Astrocyte (in vitro differentiated cells and primary cell): ENCODE results near the gene FBXW7. TPM values are rescaled to one million over a fixed set of nuclear protein-coding genes. Genes with fewer than 3 reads are reported as not detected.

ENCODE experiments used
- DNase-seq: peaks from one replicate; pipeline ENCODE4 v3.0.0-alpha.2; 2010; ENCODE audit warnings: low read depth
- FAIRE-seq: peaks from 2 replicates; lab custom pipeline; 2011; peaks lifted over from hg19 to GRCh38; lab: Jason Lieb, UNC
- H2AFZ ChIP-seq: 2 replicates; pipeline ENCODE4 v1.6.0; 2012; ENCODE audit warnings: low read depth, low read length, inconsistent platforms
- H3K27ac ChIP-seq: 2 replicates; pipeline ENCODE4 v1.5.1; 2011; ENCODE audit warnings: low read depth, low read length, inconsistent platforms
- H3K27me3 ChIP-seq: 2 replicates; pipeline ENCODE4 v1.6.0; 2011; ENCODE audit warnings: low read length, inconsistent platforms; ENCODE audit not compliant: insufficient read depth
- H3K36me3 ChIP-seq: 2 replicates; pipeline ENCODE4 v1.5.1; 2011; ENCODE audit warnings: low read length, inconsistent platforms; ENCODE audit not compliant: insufficient read depth
- H3K4me1 ChIP-seq: 2 replicates; pipeline ENCODE4 v1.5.1; 2011; ENCODE audit warnings: low read length, inconsistent platforms; ENCODE audit not compliant: insufficient read depth
- H3K4me2 ChIP-seq: 2 replicates; pipeline ENCODE4 v1.6.0; 2012; ENCODE audit warnings: low read length, inconsistent platforms
- H3K4me3 ChIP-seq: 2 replicates; pipeline ENCODE4 v1.5.1; 2011; ENCODE audit warnings: low read depth, mild to moderate bottlenecking, low read length, inconsistent platforms; ENCODE audit not compliant: insufficient read depth
- H3K79me2 ChIP-seq: 2 replicates; pipeline ENCODE4 v1.6.0; 2012; ENCODE audit warnings: mild to moderate bottlenecking, low read length, inconsistent platforms; ENCODE audit not compliant: insufficient read depth
- H3K9ac ChIP-seq: 2 replicates; pipeline ENCODE4 v1.6.0; 2012; ENCODE audit warnings: mild to moderate bottlenecking, low read length, inconsistent platforms
- H3K9me3 ChIP-seq: 2 replicates; pipeline ENCODE4 v1.5.1; 2012; ENCODE audit warnings: low read depth, mild to moderate bottlenecking, low read length, inconsistent platforms; ENCODE audit not compliant: insufficient read depth
- H4K20me1 ChIP-seq: 2 replicates; pipeline ENCODE4 v1.6.0; 2012; ENCODE audit warnings: low read length, inconsistent platforms; ENCODE audit not compliant: insufficient read depth
- H3K27ac Mint-ChIP-seq: one replicate; pipeline ENCODE4 v1.8.0; 2021; ENCODE audit warnings: mild to moderate bottlenecking, mixed read lengths; ENCODE audit not compliant: unreplicated experiment
- H3K27me3 Mint-ChIP-seq: one replicate; pipeline ENCODE4 v1.8.0; 2021; ENCODE audit warnings: low read depth, mixed read lengths; ENCODE audit not compliant: unreplicated experiment
- H3K36me3 Mint-ChIP-seq: one replicate; pipeline ENCODE4 v1.8.0; 2021; ENCODE audit warnings: low read depth, mixed read lengths; ENCODE audit not compliant: unreplicated experiment
- H3K4me1 Mint-ChIP-seq: one replicate; pipeline ENCODE4 v1.8.0; 2021; ENCODE audit warnings: low read depth, mixed read lengths; ENCODE audit not compliant: unreplicated experiment
- H3K4me3 Mint-ChIP-seq: one replicate; pipeline ENCODE4 v1.8.0; 2021; ENCODE audit warnings: mild to moderate bottlenecking, moderate library complexity, mixed read lengths; ENCODE audit not compliant: unreplicated experiment
- H3K9me3 Mint-ChIP-seq: one replicate; pipeline ENCODE4 v1.8.0; 2021; ENCODE audit warnings: mild to moderate bottlenecking, mixed read lengths; ENCODE audit not compliant: unreplicated experiment
- EZH2 ChIP-seq: IDR thresholded peaks from 2 replicates; pipeline ENCODE4 v1.6.1; 2012; ENCODE audit warnings: mild to moderate bottlenecking, low read length, inconsistent platforms; ENCODE audit not compliant: insufficient read depth
- total RNA-seq: library from RNA; stranded (reverse); gene quantifications from 2 replicates; pipeline ENCODE4 v1.2.1, GENCODE V29; 2021
- TF ChIP-seq, protein P1 (sequence below): IDR thresholded peaks from 2 replicates; pipeline ENCODE4 v1.5.1; 2011; ENCODE audit warnings: low read depth, mild to moderate bottlenecking, inconsistent platforms, low read length, moderate library complexity; ENCODE audit not compliant: insufficient read depth

The FBXW7 gene
- total RNA-seq, 1 donor from 2014 or later = 34.7 TPM

DNA sequence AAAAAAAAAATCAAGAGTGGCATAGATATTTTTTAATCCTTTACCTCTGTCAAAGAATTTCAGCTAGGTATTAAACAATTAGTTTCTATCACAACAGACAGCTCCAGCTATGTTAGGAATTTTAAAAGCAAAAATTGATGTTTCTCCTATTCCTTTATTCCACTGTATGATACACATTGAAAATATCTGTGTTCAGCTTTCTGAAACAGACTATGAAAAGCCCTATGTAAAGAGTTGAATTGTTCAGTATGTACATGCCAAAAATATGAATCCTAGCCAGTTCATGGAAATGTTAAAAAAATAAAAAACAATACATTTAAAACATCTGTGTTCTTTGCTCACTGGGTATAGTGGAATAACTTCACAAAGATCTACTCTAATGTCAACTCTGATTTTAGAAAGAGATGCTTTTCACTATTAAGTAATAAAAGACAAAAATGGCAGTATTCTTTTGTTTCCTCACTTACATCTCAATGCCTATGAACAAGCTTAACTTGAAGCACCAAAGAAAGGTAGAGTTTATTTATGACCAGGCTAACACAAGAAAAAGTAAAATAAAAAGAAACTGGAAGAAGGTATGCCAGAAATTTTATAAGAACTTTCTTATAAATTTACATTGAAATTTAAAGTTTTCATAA, 32.1 kb downstream of the FBXW7 start:
- Histone ChIP-seq H3K27me3 (no peaks in the 10 kb centered on the region), H3K9ac (no peak overlapping the region), H4K20me1 (peaks cover 27% of the 10 kb centered on the region), H3K4me3 (no peak overlapping the region), H3K4me1 (no peaks in the 10 kb centered on the region), H3K36me3 (no peaks in the 10 kb centered on the region), H3K27ac (no peak overlapping the region), H3K4me2 (no peak overlapping the region), H2AFZ (no peak overlapping the region), H3K79me2 (peaks cover 56% of the 10 kb centered on the region), H3K9me3 (no peaks in the 10 kb centered on the region)
- FAIRE-seq (peak; percentile 81), DNase-seq (no peak)
- TF ChIP-seq, protein P1, sequence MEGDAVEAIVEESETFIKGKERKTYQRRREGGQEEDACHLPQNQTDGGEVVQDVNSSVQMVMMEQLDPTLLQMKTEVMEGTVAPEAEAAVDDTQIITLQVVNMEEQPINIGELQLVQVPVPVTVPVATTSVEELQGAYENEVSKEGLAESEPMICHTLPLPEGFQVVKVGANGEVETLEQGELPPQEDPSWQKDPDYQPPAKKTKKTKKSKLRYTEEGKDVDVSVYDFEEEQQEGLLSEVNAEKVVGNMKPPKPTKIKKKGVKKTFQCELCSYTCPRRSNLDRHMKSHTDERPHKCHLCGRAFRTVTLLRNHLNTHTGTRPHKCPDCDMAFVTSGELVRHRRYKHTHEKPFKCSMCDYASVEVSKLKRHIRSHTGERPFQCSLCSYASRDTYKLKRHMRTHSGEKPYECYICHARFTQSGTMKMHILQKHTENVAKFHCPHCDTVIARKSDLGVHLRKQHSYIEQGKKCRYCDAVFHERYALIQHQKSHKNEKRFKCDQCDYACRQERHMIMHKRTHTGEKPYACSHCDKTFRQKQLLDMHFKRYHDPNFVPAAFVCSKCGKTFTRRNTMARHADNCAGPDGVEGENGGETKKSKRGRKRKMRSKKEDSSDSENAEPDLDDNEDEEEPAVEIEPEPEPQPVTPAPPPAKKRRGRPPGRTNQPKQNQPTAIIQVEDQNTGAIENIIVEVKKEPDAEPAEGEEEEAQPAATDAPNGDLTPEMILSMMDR = no peak
- no peak for TF ChIP-seq EZH2
- Mint-ChIP-seq H3K4me1 (peaks cover 13% of the 10 kb centered on the region), H3K4me3 (no peak overlapping the region), H3K27ac (no peak overlapping the region), H3K9me3 (no peaks in the 10 kb centered on the region), H3K36me3 (no peaks in the 10 kb centered on the region), H3K27me3 (no peaks in the 10 kb centered on the region)

- no peaks in the 10 kb centered on the region for H3K27me3 ChIP-seq
- peaks cover 13% of the 10 kb centered on the region for H3K4me1 Mint-ChIP-seq
- H3K27ac Mint-ChIP-seq = no peak overlapping the region
- no peak overlapping the region for H2AFZ ChIP-seq
- peaks cover 38% of the 10 kb centered on the region for H4K20me1 ChIP-seq
- DNase-seq (peak; percentile 22), FAIRE-seq (peak; percentile 62)
- no peaks in the 10 kb centered on the region for H3K36me3 ChIP-seq
- no peaks in the 10 kb centered on the region for H3K4me1 ChIP-seq
- no peak overlapping the region for H3K9ac ChIP-seq
- H3K4me2 ChIP-seq = no peak overlapping the region
- no peak overlapping the region for H3K4me3 ChIP-seq
- no peaks in the 10 kb centered on the region for H3K9me3 Mint-ChIP-seq
- H3K79me2 ChIP-seq = peaks cover 48% of the 10 kb centered on the region
- H3K27ac ChIP-seq = no peak overlapping the region
- H3K4me3 Mint-ChIP-seq = no peak overlapping the region
- H3K9me3 ChIP-seq = no peaks in the 10 kb centered on the region
- no peaks in the 10 kb centered on the region for H3K27me3 Mint-ChIP-seq
- H3K36me3 Mint-ChIP-seq = no peaks in the 10 kb centered on the region
- TF ChIP-seq EZH2 = no peak
Measured at GRCh38 chr4:152501846-152502536, 33.9 kb downstream of the FBXW7 start.

GRCh38 chr4:152500800-152501434, 35.0 kb downstream of the FBXW7 start:
- Histone ChIP-seq H3K4me1 (no peaks in the 10 kb centered on the region), H3K9ac (no peak overlapping the region), H3K27me3 (no peaks in the 10 kb centered on the region), H4K20me1 (peaks cover 40% of the 10 kb centered on the region), H3K27ac (no peak overlapping the region), H2AFZ (no peak overlapping the region), H3K36me3 (no peaks in the 10 kb centered on the region), H3K9me3 (no peaks in the 10 kb centered on the region), H3K4me3 (no peak overlapping the region), H3K4me2 (no peak overlapping the region), H3K79me2 (peaks cover 49% of the 10 kb centered on the region)
- TF ChIP-seq, protein P1 = peak; percentile 87
- TF ChIP-seq EZH2 = no peak
- Mint-ChIP-seq H3K4me1 (peaks cover 13% of the 10 kb centered on the region), H3K4me3 (no peak overlapping the region), H3K27me3 (no peaks in the 10 kb centered on the region), H3K36me3 (no peaks in the 10 kb centered on the region), H3K9me3 (no peaks in the 10 kb centered on the region), H3K27ac (no peak overlapping the region)
- peak; percentile 96 for FAIRE-seq
- DNase-seq = peak; percentile 77
